ENCODE results near the gene ATG4D.

Gene ATG4D

GRCh38 chr19:10543420-10544241 lies at the start of gene ATG4D:
Gene ATG4D (plus strand): TSS chr19:10543904. CDS start chr19:10544091, 187 bp downstream.
- no peak for TF ChIP-seq ISL1 (CRISPR knock-in tag; IDR thresholded peaks at IDR 0.05)
- peak; percentile 91 for ATAC-seq

- TF ChIP-seq OSR1 (CRISPR knock-in tag; IDR thresholded peaks at IDR 0.05) (no peak), ZNF565 (CRISPR knock-in tag; conservative IDR thresholded peaks at IDR 0.05; ENCODE audit: low read depth) (no peak), TCF4 (CRISPR knock-in tag; IDR thresholded peaks at IDR 0.05; ENCODE audit: borderline replicate concordance) (no peak), POU6F1 (CRISPR knock-in tag; IDR thresholded peaks at IDR 0.05; ENCODE audit: borderline replicate concordance, low read depth) (no peak), ESRRG (CRISPR knock-in tag; IDR thresholded peaks at IDR 0.05) (no peak), ARNTL (CRISPR knock-in tag; IDR thresholded peaks at IDR 0.05; ENCODE audit: borderline replicate concordance, low read depth) (no peak), CSDC2 (CRISPR knock-in tag; IDR thresholded peaks at IDR 0.05) (no peak), ZFP30 (CRISPR knock-in tag; IDR thresholded peaks at IDR 0.05) (no peak), ZNF70 (CRISPR knock-in tag; IDR thresholded peaks at IDR 0.05) (no peak), ZNF8 (CRISPR knock-in tag; IDR thresholded peaks at IDR 0.05) (no peak), BACH2 (CRISPR knock-in tag; IDR thresholded peaks at IDR 0.05; ENCODE audit: borderline replicate concordance) (no peak), ISL1 (CRISPR knock-in tag; IDR thresholded peaks at IDR 0.05) (no peak), ZC3H10 (CRISPR knock-in tag; IDR thresholded peaks at IDR 0.05) (no peak)
- TF ChIP-seq, protein P1, sequence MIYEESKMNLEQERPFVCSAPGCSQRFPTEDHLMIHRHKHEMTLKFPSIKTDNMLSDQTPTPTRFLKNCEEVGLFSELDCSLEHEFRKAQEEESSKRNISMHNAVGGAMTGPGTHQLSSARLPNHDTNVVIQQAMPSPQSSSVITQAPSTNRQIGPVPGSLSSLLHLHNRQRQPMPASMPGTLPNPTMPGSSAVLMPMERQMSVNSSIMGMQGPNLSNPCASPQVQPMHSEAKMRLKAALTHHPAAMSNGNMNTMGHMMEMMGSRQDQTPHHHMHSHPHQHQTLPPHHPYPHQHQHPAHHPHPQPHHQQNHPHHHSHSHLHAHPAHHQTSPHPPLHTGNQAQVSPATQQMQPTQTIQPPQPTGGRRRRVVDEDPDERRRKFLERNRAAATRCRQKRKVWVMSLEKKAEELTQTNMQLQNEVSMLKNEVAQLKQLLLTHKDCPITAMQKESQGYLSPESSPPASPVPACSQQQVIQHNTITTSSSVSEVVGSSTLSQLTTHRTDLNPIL (CRISPR knock-in tag; IDR thresholded peaks at IDR 0.05; ENCODE audit: low read depth) = no peak
- ATAC-seq = no peak
Observed at GRCh38 chr19:10497371-10497770, 46.3 kb upstream of the ATG4D start.

DNA sequence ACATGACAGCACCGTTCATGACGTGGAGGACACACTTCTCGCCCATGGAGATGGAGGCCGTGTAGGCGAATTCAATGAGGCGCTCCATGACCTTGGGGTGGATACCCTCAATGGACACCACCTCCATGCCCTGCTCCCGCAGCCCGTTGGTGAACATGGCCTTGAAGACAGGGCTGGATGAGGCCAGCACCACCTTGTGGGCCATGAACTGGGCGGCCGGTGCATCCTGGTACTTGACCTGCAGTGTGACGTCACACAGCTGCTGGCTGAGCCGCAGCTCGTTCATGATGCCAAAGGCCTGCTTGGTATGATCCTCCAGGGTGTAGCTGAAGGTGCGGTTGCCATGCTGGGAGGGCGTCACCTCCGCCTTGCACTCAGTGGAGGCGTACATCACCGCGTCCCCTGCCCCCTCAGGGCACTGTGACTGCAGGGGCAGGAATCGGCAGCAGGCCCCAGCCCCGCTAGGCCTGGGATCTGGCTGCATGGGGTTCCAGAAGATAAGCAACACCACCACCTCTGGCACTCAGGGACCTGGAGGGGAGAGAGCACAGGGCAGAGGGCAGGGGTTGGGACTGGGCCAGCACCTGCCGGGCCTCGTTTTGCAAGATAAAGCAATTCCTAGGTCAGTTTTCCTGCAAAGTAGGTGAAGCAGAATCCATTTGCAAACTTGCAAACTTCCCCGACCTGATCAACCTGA lies 44.0 kb upstream of the ATG4D start:
- no peak for TF ChIP-seq POU6F1 (CRISPR knock-in tag; IDR thresholded peaks at IDR 0.05; ENCODE audit: borderline replicate concordance, low read depth)
- no peak for TF ChIP-seq ISL1 (CRISPR knock-in tag; IDR thresholded peaks at IDR 0.05)
- TF ChIP-seq OSR1 (CRISPR knock-in tag; IDR thresholded peaks at IDR 0.05) = no peak
- no peak for TF ChIP-seq ZFP30 (CRISPR knock-in tag; IDR thresholded peaks at IDR 0.05)
- no peak for TF ChIP-seq TOX (CRISPR knock-in tag; IDR thresholded peaks at IDR 0.05; ENCODE audit: borderline replicate concordance)
- TF ChIP-seq CSRNP3 (CRISPR knock-in tag; IDR thresholded peaks at IDR 0.05) = no peak
- TF ChIP-seq BACH2 (CRISPR knock-in tag; IDR thresholded peaks at IDR 0.05; ENCODE audit: borderline replicate concordance) = no peak
- no peak for TF ChIP-seq ZNF8 (CRISPR knock-in tag; IDR thresholded peaks at IDR 0.05)
- no peak for TF ChIP-seq ZC3H10 (CRISPR knock-in tag; IDR thresholded peaks at IDR 0.05)
- TF ChIP-seq ZNF70 (CRISPR knock-in tag; IDR thresholded peaks at IDR 0.05) = no peak
- TF ChIP-seq ARNTL (CRISPR knock-in tag; IDR thresholded peaks at IDR 0.05; ENCODE audit: borderline replicate concordance, low read depth) = no peak
- TF ChIP-seq CSDC2 (CRISPR knock-in tag; IDR thresholded peaks at IDR 0.05) = no peak
- TF ChIP-seq SNAI2 (CRISPR knock-in tag; IDR thresholded peaks at IDR 0.05) = no peak
- no peak for TF ChIP-seq ZNF565 (CRISPR knock-in tag; conservative IDR thresholded peaks at IDR 0.05; ENCODE audit: low read depth)
- no peak for TF ChIP-seq ZFP3 (CRISPR knock-in tag; IDR thresholded peaks at IDR 0.05)

DNA sequence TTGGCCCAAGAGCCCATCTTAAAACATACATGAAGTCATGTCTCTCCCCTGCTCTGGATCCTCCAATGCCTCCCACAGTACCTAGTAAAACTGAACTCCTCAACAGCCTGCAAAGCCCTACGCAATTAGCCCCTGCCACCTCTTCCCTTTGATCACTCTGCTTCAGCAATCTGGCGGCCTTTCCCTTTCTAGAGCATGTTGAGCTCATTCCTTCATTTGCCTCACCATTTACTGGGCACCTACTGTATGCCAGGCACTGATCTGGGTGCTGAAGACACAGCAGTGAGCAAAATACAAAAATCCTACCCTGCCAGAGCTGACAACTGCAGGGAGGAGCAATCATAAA lies 43.5 kb upstream of the ATG4D start:
- no peak for TF ChIP-seq TOX (CRISPR knock-in tag; IDR thresholded peaks at IDR 0.05; ENCODE audit: borderline replicate concordance)
- TF ChIP-seq OSR1 (CRISPR knock-in tag; IDR thresholded peaks at IDR 0.05) = no peak
- TF ChIP-seq, protein P1 (CRISPR knock-in tag; IDR thresholded peaks at IDR 0.05; ENCODE audit: low read depth) = no peak
- peak; percentile 99 for TF ChIP-seq ZFP3 (CRISPR knock-in tag; IDR thresholded peaks at IDR 0.05)
- no peak for TF ChIP-seq GLIS3 (CRISPR knock-in tag; IDR thresholded peaks at IDR 0.05)
- TF ChIP-seq ISL1 (CRISPR knock-in tag; IDR thresholded peaks at IDR 0.05) = no peak
- TF ChIP-seq ZNF565 (CRISPR knock-in tag; conservative IDR thresholded peaks at IDR 0.05; ENCODE audit: low read depth) = no peak
- no peak for TF ChIP-seq PATZ1 (CRISPR knock-in tag; IDR thresholded peaks at IDR 0.05; ENCODE audit: borderline replicate concordance)
- no peak for ATAC-seq

More for the DNA sequence above, 44.0 kb upstream of the ATG4D start:
- ATAC-seq = no peak

Measured in SK-N-SH treated with all-trans-retinoic acid at 6 μM for 48 hours (cell line).